Mucosa of descending colon (tissue), 3 donors: ENCODE results near the gene P4HA3. TPM values are rescaled to one million over a fixed set of nuclear protein-coding genes. Genes with fewer than 3 reads are reported as not detected.
A peak's percentile ranks its signal among the peaks of the same experiment; 100 is the strongest.

Source experiments
- ATAC-seq: fragments of 200-7000 bp; cut with Tn5 transposase; one replicate; pipeline ENCODE4 v1.9.1; 2020; ENCODE audit warnings: mild to moderate bottlenecking, moderate library complexity
- DNase-seq, 3 donors: peaks; one replicate each; pipeline ENCODE4 v3.0.0-alpha.2; 2020
- H3K36me3 ChIP-seq: fragments of 200-600 bp; one replicate; pipeline ENCODE4 v1.8.0; 2021; ENCODE audit warnings: low read depth, mild to moderate bottlenecking
- H3K4me1 ChIP-seq: fragments of 200-600 bp; one replicate; pipeline ENCODE4 v1.8.0; 2021; ENCODE audit warnings: low read depth, mild to moderate bottlenecking
- H3K4me3 ChIP-seq: fragments of 200-600 bp; one replicate; pipeline ENCODE4 v1.8.0; 2021; ENCODE audit warnings: mild to moderate bottlenecking
- H3K9me3 ChIP-seq: fragments of 200-600 bp; one replicate; pipeline ENCODE4 v1.8.0; 2021; ENCODE audit warnings: mild to moderate bottlenecking
- intact Hi-C, 2 donors: fragments of 100-400 bp; cut with DNase I in 1 of 2; cut with micrococcal nuclease in 1 of 2; formaldehyde crosslinking; loops; one replicate each; pipeline versions ENCODE4 v1.11.0 to v1.11.1; 2022; cut with DNase I, micrococcal nuclease
- total RNA-seq, 3 donors: library from RNA; stranded (reverse); fragmentation: NEBNext Ultra II Directional in 2 of 3; extraction: Animal tissue kit (Norgen Biotek cat#: 25700) in 2 of 3; gene quantifications; one replicate each; pipeline versions ENCODE4 v1.2.1 to v1.2.4, GENCODE V29; 2021 to 2023
- TF ChIP-seq, protein P1 (sequence below): fragments of 200-600 bp; IDR thresholded peaks from one replicate; pipeline ENCODE4 v1.8.0; 2022; ENCODE audit warnings: antibody characterized with exemption, mild to moderate bottlenecking
- donor health status: DM: no; HTN: no; CAD: no; lungs with moderate emphysema.
- donor health status: DM: no; HTN: no; CAD: no.
- donor health status: DM: no; HTN: yes; CAD: no.

P4HA3 gene
- total RNA-seq, 3 donors from 2014 or later = 0.28 to 0.46 (median 0.34) TPM

DNA sequence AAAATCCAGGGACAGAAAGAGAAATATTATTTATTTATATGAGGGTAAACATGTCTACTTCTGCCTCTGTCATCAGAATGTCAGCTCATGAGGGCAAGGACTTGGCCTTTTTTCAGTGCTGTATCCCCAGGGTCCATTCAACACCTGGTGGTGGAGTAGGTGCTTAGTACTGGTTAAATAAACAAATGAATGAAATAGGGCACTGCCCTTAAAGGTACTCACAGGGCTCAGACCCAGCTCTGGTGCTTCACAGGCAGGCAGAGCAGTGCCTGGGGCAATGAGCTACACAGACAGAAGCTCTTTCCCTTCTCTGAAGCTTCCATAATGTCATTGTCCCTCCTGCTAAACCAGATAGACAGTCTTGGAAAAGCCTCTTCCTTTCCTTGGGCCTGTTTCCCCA is 30.9 kb downstream of the P4HA3 start:
- H3K4me3 ChIP-seq = no peak overlapping the region
- TF ChIP-seq, protein P1, sequence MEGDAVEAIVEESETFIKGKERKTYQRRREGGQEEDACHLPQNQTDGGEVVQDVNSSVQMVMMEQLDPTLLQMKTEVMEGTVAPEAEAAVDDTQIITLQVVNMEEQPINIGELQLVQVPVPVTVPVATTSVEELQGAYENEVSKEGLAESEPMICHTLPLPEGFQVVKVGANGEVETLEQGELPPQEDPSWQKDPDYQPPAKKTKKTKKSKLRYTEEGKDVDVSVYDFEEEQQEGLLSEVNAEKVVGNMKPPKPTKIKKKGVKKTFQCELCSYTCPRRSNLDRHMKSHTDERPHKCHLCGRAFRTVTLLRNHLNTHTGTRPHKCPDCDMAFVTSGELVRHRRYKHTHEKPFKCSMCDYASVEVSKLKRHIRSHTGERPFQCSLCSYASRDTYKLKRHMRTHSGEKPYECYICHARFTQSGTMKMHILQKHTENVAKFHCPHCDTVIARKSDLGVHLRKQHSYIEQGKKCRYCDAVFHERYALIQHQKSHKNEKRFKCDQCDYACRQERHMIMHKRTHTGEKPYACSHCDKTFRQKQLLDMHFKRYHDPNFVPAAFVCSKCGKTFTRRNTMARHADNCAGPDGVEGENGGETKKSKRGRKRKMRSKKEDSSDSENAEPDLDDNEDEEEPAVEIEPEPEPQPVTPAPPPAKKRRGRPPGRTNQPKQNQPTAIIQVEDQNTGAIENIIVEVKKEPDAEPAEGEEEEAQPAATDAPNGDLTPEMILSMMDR = no peak
- intact Hi-C loops = no loop called here
- ATAC-seq (no peak), DNase-seq (no peak)
- H3K9me3 ChIP-seq = no peaks in the 10 kb centered on the region
- H3K36me3 ChIP-seq = no peaks in the 10 kb centered on the region
- no peaks in the 10 kb centered on the region for H3K4me1 ChIP-seq

DNA sequence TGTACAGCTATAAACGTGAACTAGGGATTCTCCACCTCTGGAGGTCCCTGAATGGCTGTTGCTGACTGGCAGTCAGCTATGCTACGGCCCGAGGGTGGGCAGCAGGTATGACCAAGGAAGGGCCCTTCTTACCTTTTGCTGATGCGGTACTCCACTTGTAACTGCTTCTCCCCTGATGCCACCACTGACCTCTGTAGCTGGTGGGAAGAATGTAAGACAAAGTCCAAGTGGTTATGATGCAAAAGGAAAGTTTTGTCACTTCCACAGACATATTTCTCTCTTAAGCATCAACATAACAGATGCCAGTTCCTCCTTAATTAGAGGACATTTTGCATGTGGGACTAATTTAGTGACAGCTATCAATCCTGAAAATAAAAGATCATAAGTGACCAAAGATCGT is 32.2 kb downstream of the P4HA3 start:
- H3K4me1 ChIP-seq = no peaks in the 10 kb centered on the region
- no peaks in the 10 kb centered on the region for H3K9me3 ChIP-seq
- ATAC-seq (no peak), DNase-seq (no peak)
- TF ChIP-seq, protein P1 = no peak
- no peak overlapping the region for H3K4me3 ChIP-seq
- intact Hi-C loops = no loop called here
- no peaks in the 10 kb centered on the region for H3K36me3 ChIP-seq

DNA sequence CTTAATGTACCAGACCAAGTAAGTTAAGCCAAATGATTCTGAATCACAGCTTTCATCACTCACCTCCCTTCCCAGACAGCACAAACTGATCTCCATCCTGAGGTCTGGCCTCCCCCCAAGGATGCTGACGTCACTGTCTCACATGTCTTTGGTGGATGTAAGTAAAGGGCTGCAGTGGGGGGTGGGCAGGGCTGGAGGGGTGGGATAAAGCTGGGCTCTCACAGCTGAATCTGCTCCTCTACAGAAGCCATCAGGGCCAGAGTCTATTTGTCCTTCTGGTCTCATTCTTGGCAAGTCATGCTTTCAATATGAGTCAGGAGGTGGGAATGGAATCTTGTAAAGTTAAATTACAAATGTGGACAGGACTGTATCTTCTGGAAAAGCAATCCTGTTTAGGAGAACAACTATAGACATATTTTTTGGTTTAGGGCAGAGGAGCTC is 32.7 kb downstream of the P4HA3 start:
- H3K4me3 ChIP-seq = no peak overlapping the region
- ATAC-seq (peak; percentile 33), DNase-seq (peak in 1 of 3 donors; percentile 62)
- no peaks in the 10 kb centered on the region for H3K9me3 ChIP-seq
- TF ChIP-seq, protein P1 = no peak
- intact Hi-C loops = no loop called here
- H3K4me1 ChIP-seq = no peaks in the 10 kb centered on the region
- no peaks in the 10 kb centered on the region for H3K36me3 ChIP-seq

DNA sequence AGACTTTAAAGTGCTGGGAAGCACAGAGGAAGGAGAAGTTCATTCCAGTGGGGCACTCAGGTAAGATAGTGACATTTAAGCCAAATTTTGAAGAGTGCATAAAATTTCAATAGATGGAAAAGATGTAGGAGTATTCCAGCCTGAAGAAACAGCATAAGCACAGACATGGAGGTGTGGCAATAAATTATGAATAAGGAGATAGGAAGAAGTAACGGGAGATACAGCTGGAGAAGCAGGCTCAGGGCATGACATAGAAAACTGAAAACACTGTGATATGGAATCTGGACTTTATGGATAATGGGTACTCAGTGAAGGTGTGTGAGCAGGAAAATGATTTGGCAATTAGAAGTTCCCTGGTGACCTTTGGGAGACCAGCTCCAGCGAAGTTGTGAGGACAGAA is 33.3 kb downstream of the P4HA3 start:
- no peak for ATAC-seq
- Histone ChIP-seq H3K36me3 (no peaks in the 10 kb centered on the region), H3K4me1 (no peaks in the 10 kb centered on the region), H3K9me3 (no peaks in the 10 kb centered on the region), H3K4me3 (no peak overlapping the region)
- DNase-seq = no peak
- intact Hi-C loops = no loop called here
- TF ChIP-seq, protein P1 = no peak

DNA sequence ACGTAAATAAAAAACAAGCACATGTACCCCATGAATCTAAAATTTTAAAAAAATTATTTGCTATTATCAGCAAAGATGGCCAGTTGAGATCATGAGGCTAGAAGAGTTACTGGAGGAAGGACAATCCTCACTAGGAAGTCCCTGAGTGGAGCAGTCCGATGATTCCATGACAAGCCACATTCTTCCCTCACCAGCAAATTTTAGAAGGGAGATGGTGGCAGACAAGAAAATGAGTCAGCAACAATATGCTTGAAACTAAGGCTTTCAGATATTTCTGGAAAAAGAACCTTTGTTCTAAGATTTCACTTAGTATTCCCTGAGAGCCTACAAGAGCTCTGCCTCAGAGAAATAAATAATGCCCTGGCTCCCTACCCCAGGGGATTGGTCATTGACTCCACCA is 34.9 kb downstream of the P4HA3 start:
- no peak for ATAC-seq

More for the DNA sequence above, 34.9 kb downstream of the P4HA3 start:
- Histone ChIP-seq H3K9me3 (no peaks in the 10 kb centered on the region), H3K4me3 (no peak overlapping the region), H3K36me3 (no peaks in the 10 kb centered on the region), H3K4me1 (no peaks in the 10 kb centered on the region)
- intact Hi-C loops = no loop called here
- no peak for DNase-seq
- TF ChIP-seq, protein P1 = no peak
